ENCODE results near the gene UBE2S.

DNA sequence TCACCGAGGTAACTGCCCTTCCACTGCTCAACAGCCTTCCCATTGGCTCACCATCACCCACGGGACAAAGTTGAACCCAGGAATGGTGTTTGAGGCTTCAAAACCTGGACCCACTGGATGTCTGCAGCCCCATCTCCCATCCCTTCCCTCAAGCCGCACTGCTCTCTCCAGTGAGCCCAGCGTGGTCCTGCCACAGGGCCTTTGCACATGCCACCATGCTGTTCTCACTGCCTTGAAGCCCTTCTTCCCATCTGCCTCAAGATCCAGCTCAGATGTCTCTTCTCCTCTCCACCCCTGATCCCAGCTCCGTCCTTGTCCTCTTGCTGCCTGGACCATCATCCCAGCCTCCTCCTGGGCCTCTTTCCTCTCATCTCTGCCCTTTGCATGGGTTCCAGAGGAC is 31.5 kb upstream of the UBE2S start:
- TF ChIP-seq, protein P1, sequence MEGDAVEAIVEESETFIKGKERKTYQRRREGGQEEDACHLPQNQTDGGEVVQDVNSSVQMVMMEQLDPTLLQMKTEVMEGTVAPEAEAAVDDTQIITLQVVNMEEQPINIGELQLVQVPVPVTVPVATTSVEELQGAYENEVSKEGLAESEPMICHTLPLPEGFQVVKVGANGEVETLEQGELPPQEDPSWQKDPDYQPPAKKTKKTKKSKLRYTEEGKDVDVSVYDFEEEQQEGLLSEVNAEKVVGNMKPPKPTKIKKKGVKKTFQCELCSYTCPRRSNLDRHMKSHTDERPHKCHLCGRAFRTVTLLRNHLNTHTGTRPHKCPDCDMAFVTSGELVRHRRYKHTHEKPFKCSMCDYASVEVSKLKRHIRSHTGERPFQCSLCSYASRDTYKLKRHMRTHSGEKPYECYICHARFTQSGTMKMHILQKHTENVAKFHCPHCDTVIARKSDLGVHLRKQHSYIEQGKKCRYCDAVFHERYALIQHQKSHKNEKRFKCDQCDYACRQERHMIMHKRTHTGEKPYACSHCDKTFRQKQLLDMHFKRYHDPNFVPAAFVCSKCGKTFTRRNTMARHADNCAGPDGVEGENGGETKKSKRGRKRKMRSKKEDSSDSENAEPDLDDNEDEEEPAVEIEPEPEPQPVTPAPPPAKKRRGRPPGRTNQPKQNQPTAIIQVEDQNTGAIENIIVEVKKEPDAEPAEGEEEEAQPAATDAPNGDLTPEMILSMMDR (IDR thresholded peaks at IDR 0.05): no peak
- TF ChIP-seq POLR2A (IDR thresholded peaks at IDR 0.05): no peak
